Psoas muscle (tissue), 8 donors: ENCODE measurements around the gene RMI2. TPM values are rescaled to one million over a fixed set of nuclear protein-coding genes. Genes with fewer than 3 reads are reported as not detected.

Source experiments
- ATAC-seq, 4 donors: fragments of 200-7000 bp; cut with Tn5 transposase; one replicate each; pipeline ENCODE4 v1.9.1; 2020; ENCODE audit warnings: moderate library complexity in 3 of 4, mild to moderate bottlenecking in 2 of 4
- DNase-seq, 2 donors: peaks; one replicate each; pipeline ENCODE4 v3.0.0-alpha.2; 2020
- H3K27ac ChIP-seq: fragments of 200-600 bp; one replicate; pipeline ENCODE4 v1.8.0; 2022
- H3K27me3 ChIP-seq, 3 donors: fragments of 200-600 bp in 1 of 3; one replicate each; pipeline versions ENCODE4 v1.6.1 to v1.8.0; 2013 to 2022; ENCODE audit warnings: low read length in 2 of 3, mild to moderate bottlenecking in 2 of 3, moderate library complexity in 1 of 3; ENCODE audit not compliant: insufficient read depth in 3 of 3
- H3K36me3 ChIP-seq, 2 donors: fragments of 200-600 bp in 1 of 2; one replicate each; pipeline versions ENCODE4 v1.6.1 to v1.8.0; 2013 to 2022; ENCODE audit warnings: low read depth in 1 of 2, mild to moderate bottlenecking in 1 of 2, moderate library complexity in 1 of 2; ENCODE audit not compliant: insufficient read depth in 1 of 2
- H3K4me1 ChIP-seq: fragments of 200-600 bp; one replicate; pipeline ENCODE4 v1.8.0; 2022
- H3K4me3 ChIP-seq: fragments of 200-600 bp; one replicate; pipeline ENCODE4 v1.8.0; 2022; ENCODE audit warnings: mild to moderate bottlenecking
- H3K9me3 ChIP-seq: fragments of 200-600 bp; one replicate; pipeline ENCODE4 v1.8.0; 2022
- CTCF ChIP-seq: fragments of 200-600 bp; IDR thresholded peaks from one replicate; pipeline ENCODE4 v1.8.0; 2022; ENCODE audit warnings: antibody characterized with exemption
- WGBS, 3 donors: extraction: QIAGEN DNeasy Blood & Tissue Kit; methylation state at CpG; one replicate each; pipeline versions ENCODE4 v1.1.6 to v1.1.7; 2013; 5-methylcytosine and 5-hydroxymethylcytosine counted together
- intact Hi-C, 2 donors: fragments of 100-400 bp; cut with DNase I; formaldehyde crosslinking; loops; one replicate each; pipeline versions ENCODE4 v1.11.0 to v1.14.2; 2022
- polyA plus RNA-seq, 3 donors: library from polyadenylated mRNA; stranded (reverse); fragments of 200-250 nt; gene quantifications; one replicate each; pipeline ENCODE4 v1.2.3, GENCODE V29; 2013
- total RNA-seq, 4 donors: library from RNA; stranded (reverse); fragmentation: NEBNext Ultra II Directional in 2 of 4; extraction: Animal tissue kit (Norgen Biotek cat#: 25700) in 2 of 4; gene quantifications; one replicate each; pipeline versions ENCODE4 v1.2.1 to v1.2.4, GENCODE V29; 2021 to 2023
- donor health status: healthy with polysubstance abuse.
- donor health status: DM: no; HTN: no; CAD: no; lungs with moderate emphysema.
- donor health status: Bipolar disorder and iron deficiency.
- donor health status: healthy.
- donor health status: DM: yes; HTN: yes; CAD: no.
- donor health status: DM: no; HTN: no; CAD: no.
- donor health status: DM: no; HTN: no; CAD: no.
- donor health status: DM: yes; HTN: yes; CAD: no.

RMI2 gene
- total and polyA plus RNA-seq, 7 donors: 0.11 to 0.64 (median 0.23) TPM; not detected in 2

- no peak for DNase-seq
- ATAC-seq: peak in 1 of 4 donors; percentile 7
- Histone ChIP-seq H3K36me3 (no peaks in the 10 kb centered on the region), H3K9me3 (no peaks in the 10 kb centered on the region), H3K27me3 (no peaks in the 10 kb centered on the region), H3K27ac (no peak overlapping the region), H3K4me3 (no peak overlapping the region), H3K4me1 (no peaks in the 10 kb centered on the region)
- TF ChIP-seq CTCF: no peak
- intact Hi-C loops: no loop called here
- WGBS, 3 donors: 77 to 81% (median 78%) methylated on average over 12 of the region's 12 CpGs
These were observed 40.9 kb downstream of the RMI2 start for GRCh38 chr16:11386054-11386680.

GRCh38 chr16:11386791-11387546 is 41.7 kb downstream of the RMI2 start:
- Histone ChIP-seq H3K27ac (no peak overlapping the region), H3K27me3 (no peaks in the 10 kb centered on the region), H3K4me1 (no peaks in the 10 kb centered on the region), H3K36me3 (no peaks in the 10 kb centered on the region), H3K9me3 (no peaks in the 10 kb centered on the region), H3K4me3 (no peak overlapping the region)
- peak; percentile 58 to 73 for DNase-seq
- WGBS, 3 donors: 11 to 16% (median 14%) methylated on average over 21 to 22 of the region's 22 CpGs
- ATAC-seq: peak; percentile 58 to 81 (median 76)
- peak; percentile 41 for TF ChIP-seq CTCF
- intact Hi-C loops: no loop called here

- no peak for ATAC-seq
- Histone ChIP-seq H3K36me3 (no peaks in the 10 kb centered on the region), H3K4me1 (no peaks in the 10 kb centered on the region), H3K9me3 (no peaks in the 10 kb centered on the region), H3K27ac (no peak overlapping the region), H3K27me3 (no peaks in the 10 kb centered on the region), H3K4me3 (no peak overlapping the region)
- DNase-seq: no peak
- no peak for TF ChIP-seq CTCF
- intact Hi-C loops: no loop called here
- WGBS, 3 donors: 79 to 84% (median 80%) methylated on average over 7 of the region's 7 CpGs
These were observed 43.8 kb downstream of the RMI2 start for GRCh38 chr16:11389083-11389482.

GRCh38 chr16:11389631-11390565 is 44.6 kb downstream of the RMI2 start:
- TF ChIP-seq CTCF: no peak
- Histone ChIP-seq H3K27me3 (no peaks in the 10 kb centered on the region), H3K4me3 (no peak overlapping the region), H3K36me3 (no peaks in the 10 kb centered on the region), H3K4me1 (no peaks in the 10 kb centered on the region), H3K9me3 (no peaks in the 10 kb centered on the region), H3K27ac (no peak overlapping the region)
- 85 to 91% (median 90%) methylated on average over 25 to 27 of the region's 27 CpGs for WGBS, 3 donors
- intact Hi-C loops: loop anchor here (5.0 to 10.0 kb wide), 2 partner anchors 247 to 675 kb away; no protein-coding TSS in a partner anchor
- no peak for ATAC-seq
- no peak for DNase-seq
